ENCODE data around the gene NCOA5.
"Not testable (repeated sequence)": the region's sequence is repeated elsewhere in the genome, so short reads cannot be mapped to it uniquely, and the experiment has no call there.

Gene NCOA5

DNA sequence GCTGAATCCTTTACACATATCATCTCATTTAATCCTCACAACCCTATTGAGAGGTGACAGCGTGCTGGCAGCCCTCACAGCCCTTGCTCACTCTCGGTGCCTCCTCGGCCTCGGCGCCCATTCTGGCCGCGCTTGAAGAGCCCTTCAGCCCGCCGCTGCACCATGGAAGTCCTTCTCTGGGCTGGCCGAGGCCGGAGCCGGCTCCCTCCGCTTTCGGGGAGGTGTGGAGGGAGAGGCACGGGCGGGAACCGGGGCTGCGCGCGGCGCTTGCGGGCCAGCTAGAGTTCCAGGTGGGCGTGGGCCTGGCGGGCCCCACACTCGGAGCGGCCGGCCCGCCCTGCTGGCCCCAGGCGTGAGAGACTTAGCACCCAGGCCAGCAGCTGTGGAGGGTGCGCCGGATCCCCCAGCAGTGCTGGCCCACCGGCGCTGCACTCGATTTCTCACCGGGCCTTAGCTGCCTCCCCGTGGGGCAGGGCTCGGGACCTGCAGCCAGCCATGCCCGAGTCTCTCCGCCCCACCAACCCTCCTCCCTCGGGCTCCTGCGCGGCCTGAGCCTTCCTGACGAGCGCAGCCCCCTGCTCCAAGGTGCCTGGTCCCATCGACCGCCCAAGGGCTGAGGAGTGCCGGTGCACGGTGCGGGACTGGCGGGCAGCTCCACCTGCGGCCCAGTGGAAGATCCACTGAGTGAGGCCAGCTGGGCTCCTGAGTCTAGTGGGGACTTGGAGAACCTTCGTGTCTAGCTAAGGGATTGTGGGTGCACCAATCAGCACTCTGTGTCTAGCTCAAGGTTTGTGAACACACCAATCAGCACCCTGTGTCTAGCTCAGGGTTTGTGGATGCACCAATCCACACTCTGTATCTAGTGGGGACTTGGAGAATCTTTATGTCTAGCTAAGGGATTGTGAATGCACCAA, 2.1 kb upstream of the NCOA5 start:
- H3K4me3 ChIP-seq (ENCODE audit: control insufficient read depth in 1 of 7, extremely low read depth in 1 of 7, insufficient read depth in 4 of 7, low read depth in 2 of 7, low read length in 6 of 7); POLR2A ChIA-PET; H3K36me3 ChIP-seq (ENCODE audit: control insufficient read depth in 4 of 4, insufficient read depth in 4 of 4, low read length in 3 of 4); H3K27me3 ChIP-seq (replicated peaks in 2 of 5; ENCODE audit: control insufficient read depth in 4 of 5, insufficient read depth in 5 of 5, low read length in 4 of 5); CTCF ChIA-PET; H3K27ac ChIP-seq (ENCODE audit: insufficient read depth in 1 of 2, low read depth in 1 of 2, low read length in 2 of 2, poor library complexity in 1 of 2, severe bottlenecking in 2 of 2); H3K9me3 ChIP-seq (ENCODE audit: control extremely low read depth in 1 of 5, control insufficient read depth in 4 of 5, insufficient read depth in 2 of 5, low read depth in 1 of 5, low read length in 4 of 5); DNase-seq: not testable (repeated sequence)
- peaks cover 11 to 29% (median 15%) of the 10 kb centered on the region in 4 experiments for H3K4me1 ChIP-seq (ENCODE audit: control extremely low read depth in 1 of 4, control insufficient read depth in 4 of 4, insufficient read depth in 4 of 4, low read length in 3 of 4)
- WGBS (ENCODE audit: insufficient coverage) = 95% methylated on average over 43 of the region's 52 CpGs

GRCh38 chr20:46089167-46089416, 670 bp downstream of the NCOA5 start:
- H3K36me3 ChIP-seq (ENCODE audit: control insufficient read depth in 4 of 4, insufficient read depth in 4 of 4, low read length in 3 of 4) = no peaks in the 10 kb centered on the region
- POLR2A ChIA-PET = interaction anchor here (1.2 kb wide), 1 partner anchor 155 kb away, joined by 3 read pairs; the partner anchor contains the start of gene PCIF1
- no peaks in the 10 kb centered on the region for H3K9me3 ChIP-seq (ENCODE audit: control extremely low read depth in 1 of 5, control insufficient read depth in 4 of 5, insufficient read depth in 2 of 5, low read depth in 1 of 5, low read length in 4 of 5)
- CTCF ChIA-PET = interaction anchor here (0.9 to 4.0 kb wide), 6 partner anchors 10 to 76 kb away, joined by 3 to 26 read pairs (median 7); no protein-coding TSS in a partner anchor
- 0% methylated on average over 31 of the region's 31 CpGs for WGBS (ENCODE audit: insufficient coverage)
- no peaks in the 10 kb centered on the region for H3K27me3 ChIP-seq (replicated peaks in 2 of 5; ENCODE audit: control insufficient read depth in 4 of 5, insufficient read depth in 5 of 5, low read length in 4 of 5)
- no peak for DNase-seq
- peaks cover 11 to 38% (median 20%) of the 10 kb centered on the region in 4 experiments for H3K4me1 ChIP-seq (ENCODE audit: control extremely low read depth in 1 of 4, control insufficient read depth in 4 of 4, insufficient read depth in 4 of 4, low read length in 3 of 4)
- peak overlapping the region; percentile 68 to 96 (median 87) for H3K4me3 ChIP-seq (ENCODE audit: control insufficient read depth in 1 of 7, extremely low read depth in 1 of 7, insufficient read depth in 4 of 7, low read depth in 2 of 7, low read length in 6 of 7)
- H3K27ac ChIP-seq (ENCODE audit: insufficient read depth in 1 of 2, low read depth in 1 of 2, low read length in 2 of 2, poor library complexity in 1 of 2, severe bottlenecking in 2 of 2) = peak overlapping the region; percentile 75 to 87

GRCh38 chr20:46088409-46089166, 1.2 kb downstream of the NCOA5 start:
- ChIA-PET POLR2A (interaction anchor here (0.6 to 1.2 kb wide), 3 partner anchors 94 to 154 kb away, joined by 3 to 4 read pairs (median 3); partner anchors contain the start of gene PCIF1), CTCF (interaction anchor here (0.9 to 4.0 kb wide), 9 partner anchors 9 to 118 kb away, joined by 3 to 26 read pairs (median 4); no protein-coding TSS in a partner anchor)
- Histone ChIP-seq H3K27me3 (replicated peaks in 2 of 5; ENCODE audit: control insufficient read depth in 4 of 5, insufficient read depth in 5 of 5, low read length in 4 of 5) (no peaks in the 10 kb centered on the region), H3K36me3 (ENCODE audit: control insufficient read depth in 4 of 4, insufficient read depth in 4 of 4, low read length in 3 of 4) (no peaks in the 10 kb centered on the region), H3K4me3 (ENCODE audit: control insufficient read depth in 1 of 7, extremely low read depth in 1 of 7, insufficient read depth in 4 of 7, low read depth in 2 of 7, low read length in 6 of 7) (peak overlapping the region; percentile 68 to 96 (median 87)), H3K9me3 (ENCODE audit: control extremely low read depth in 1 of 5, control insufficient read depth in 4 of 5, insufficient read depth in 2 of 5, low read depth in 1 of 5, low read length in 4 of 5) (no peaks in the 10 kb centered on the region), H3K4me1 (ENCODE audit: control extremely low read depth in 1 of 4, control insufficient read depth in 4 of 4, insufficient read depth in 4 of 4, low read length in 3 of 4) (peaks cover 11 to 38% (median 22%) of the 10 kb centered on the region in 4 experiments), H3K27ac (ENCODE audit: insufficient read depth in 1 of 2, low read depth in 1 of 2, low read length in 2 of 2, poor library complexity in 1 of 2, severe bottlenecking in 2 of 2) (peak overlapping the region; percentile 75 to 87)
- DNase-seq = peak; percentile 10 to 53 (median 20)
- 5% methylated on average over 18 of the region's 22 CpGs for WGBS (ENCODE audit: insufficient coverage)

GRCh38 chr20:46087161-46087560, 2.6 kb downstream of the NCOA5 start:
- WGBS (ENCODE audit: insufficient coverage) = 94% methylated on average over 3 of the region's 8 CpGs
- no peak overlapping the region for H3K27ac ChIP-seq (ENCODE audit: insufficient read depth in 1 of 2, low read depth in 1 of 2, low read length in 2 of 2, poor library complexity in 1 of 2, severe bottlenecking in 2 of 2)
- H3K27me3 ChIP-seq (replicated peaks in 2 of 5; ENCODE audit: control insufficient read depth in 4 of 5, insufficient read depth in 5 of 5, low read length in 4 of 5) = no peaks in the 10 kb centered on the region
- no peaks in the 10 kb centered on the region for H3K9me3 ChIP-seq (ENCODE audit: control extremely low read depth in 1 of 5, control insufficient read depth in 4 of 5, insufficient read depth in 2 of 5, low read depth in 1 of 5, low read length in 4 of 5)
- H3K36me3 ChIP-seq (ENCODE audit: control insufficient read depth in 4 of 4, insufficient read depth in 4 of 4, low read length in 3 of 4) = no peaks in the 10 kb centered on the region
- POLR2A ChIA-PET = no interaction called here
- DNase-seq = peak; percentile 34 to 67 (median 63)
- no peak overlapping the region for H3K4me3 ChIP-seq (ENCODE audit: control insufficient read depth in 1 of 7, extremely low read depth in 1 of 7, insufficient read depth in 4 of 7, low read depth in 2 of 7, low read length in 6 of 7)
- H3K4me1 ChIP-seq (ENCODE audit: control extremely low read depth in 1 of 4, control insufficient read depth in 4 of 4, insufficient read depth in 4 of 4, low read length in 3 of 4) = peaks cover 11 to 44% (median 25%) of the 10 kb centered on the region in 4 experiments
- CTCF ChIA-PET = interaction anchor here (0.9 to 4.0 kb wide), 10 partner anchors 11 to 117 kb away, joined by 3 to 26 read pairs (median 4); no protein-coding TSS in a partner anchor

GRCh38 chr20:46085179-46085851, 4.4 kb downstream of the NCOA5 start:
- H3K27ac ChIP-seq (ENCODE audit: insufficient read depth in 1 of 2, low read depth in 1 of 2, low read length in 2 of 2, poor library complexity in 1 of 2, severe bottlenecking in 2 of 2) = no peak overlapping the region
- POLR2A ChIA-PET = no interaction called here
- 86% methylated on average over 2 of the region's 4 CpGs for WGBS (ENCODE audit: insufficient coverage)

DNA sequence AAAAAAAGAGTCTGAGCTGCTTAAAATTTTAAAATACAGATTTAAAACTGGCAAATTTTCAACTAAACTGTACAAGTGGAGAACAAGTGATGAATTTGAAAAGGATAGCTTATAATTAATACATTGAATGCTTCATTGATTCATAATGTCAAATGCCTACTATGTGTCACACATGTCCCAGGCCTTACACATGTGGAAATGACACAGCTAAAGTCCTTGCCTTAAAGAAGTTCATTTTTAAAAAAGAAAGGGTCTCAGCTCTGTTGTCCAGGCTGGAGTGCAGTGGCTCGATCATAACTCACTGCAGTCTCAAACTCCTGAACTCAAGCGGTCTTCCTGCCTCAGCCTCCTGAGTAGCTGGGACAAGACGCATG, 5.0 kb downstream of the NCOA5 start:
- Histone ChIP-seq H3K36me3 (ENCODE audit: control insufficient read depth in 4 of 4, insufficient read depth in 4 of 4, low read length in 3 of 4) (peaks cover 0 to under 1% (median under 1%) of the 10 kb centered on the region in 4 experiments), H3K4me3 (ENCODE audit: control insufficient read depth in 1 of 7, extremely low read depth in 1 of 7, insufficient read depth in 4 of 7, low read depth in 2 of 7, low read length in 6 of 7) (no peak overlapping the region), H3K9me3 (ENCODE audit: control extremely low read depth in 1 of 5, control insufficient read depth in 4 of 5, insufficient read depth in 2 of 5, low read depth in 1 of 5, low read length in 4 of 5) (no peaks in the 10 kb centered on the region), H3K27ac (ENCODE audit: insufficient read depth in 1 of 2, low read depth in 1 of 2, low read length in 2 of 2, poor library complexity in 1 of 2, severe bottlenecking in 2 of 2) (no peak overlapping the region), H3K27me3 (replicated peaks in 2 of 5; ENCODE audit: control insufficient read depth in 4 of 5, insufficient read depth in 5 of 5, low read length in 4 of 5) (no peaks in the 10 kb centered on the region), H3K4me1 (ENCODE audit: control extremely low read depth in 1 of 4, control insufficient read depth in 4 of 4, insufficient read depth in 4 of 4, low read length in 3 of 4) (peaks cover 11 to 39% (median 23%) of the 10 kb centered on the region in 4 experiments)
- no peak for DNase-seq
- CTCF ChIA-PET = interaction anchor here (0.8 to 1.4 kb wide), 6 partner anchors 10 to 114 kb away, joined by 3 to 4 read pairs (median 3); partner anchors contain the start of gene CD40
- POLR2A ChIA-PET = no interaction called here
- WGBS (ENCODE audit: insufficient coverage) = 100% methylated on average over 3 of the region's 3 CpGs

More at GRCh38 chr20:46085179-46085851, 4.4 kb downstream of the NCOA5 start:
- H3K4me1 ChIP-seq (ENCODE audit: control extremely low read depth in 1 of 4, control insufficient read depth in 4 of 4, insufficient read depth in 4 of 4, low read length in 3 of 4) = peaks cover 11 to 42% (median 24%) of the 10 kb centered on the region in 4 experiments
- H3K9me3 ChIP-seq (ENCODE audit: control extremely low read depth in 1 of 5, control insufficient read depth in 4 of 5, insufficient read depth in 2 of 5, low read depth in 1 of 5, low read length in 4 of 5) = no peaks in the 10 kb centered on the region
- H3K4me3 ChIP-seq (ENCODE audit: control insufficient read depth in 1 of 7, extremely low read depth in 1 of 7, insufficient read depth in 4 of 7, low read depth in 2 of 7, low read length in 6 of 7) = no peak overlapping the region
- H3K36me3 ChIP-seq (ENCODE audit: control insufficient read depth in 4 of 4, insufficient read depth in 4 of 4, low read length in 3 of 4) = no peaks in the 10 kb centered on the region
- CTCF ChIA-PET = interaction anchor here (0.9 to 4.0 kb wide), 10 partner anchors 10 to 115 kb away, joined by 3 to 26 read pairs (median 4); partner anchors contain the start of gene CD40
- H3K27me3 ChIP-seq (replicated peaks in 2 of 5; ENCODE audit: control insufficient read depth in 4 of 5, insufficient read depth in 5 of 5, low read length in 4 of 5) = no peaks in the 10 kb centered on the region
- no peak for DNase-seq

Data from common myeloid progenitor, CD34-positive (primary cell).